Lung (tissue), 12 donors: ENCODE measurements around the gene SLCO4C1. TPM values are rescaled to one million over a fixed set of nuclear protein-coding genes. Genes with fewer than 3 reads are reported as not detected.
A peak's percentile ranks its signal among the peaks of the same experiment; 100 is the strongest.

Experiments used
- ATAC-seq: fragments of 200-7000 bp; cut with Tn5 transposase; one replicate; pipeline ENCODE4 v1.9.1; 2020; ENCODE audit warnings: moderate number of reproducible peaks; ENCODE audit not compliant: insufficient read depth, low FRiP score
- DNase-seq, 3 donors: peaks; one replicate each; pipeline ENCODE4 v3.0.0-alpha.2; 2013 to 2017
- H3K27ac ChIP-seq, 2 donors: one replicate each; pipeline ENCODE4 v1.5.1; 2013; ENCODE audit warnings: mild to moderate bottlenecking in 2 of 2, moderate library complexity in 2 of 2, control low read depth in 1 of 2, inconsistent platforms in 1 of 2, low read depth in 1 of 2, low read length in 1 of 2
- H3K27me3 ChIP-seq, 3 donors: one replicate each; pipeline ENCODE4 v1.5.1; 2013; ENCODE audit warnings: low read length in 2 of 3; ENCODE audit not compliant: control insufficient read depth in 3 of 3, insufficient read depth in 3 of 3
- H3K36me3 ChIP-seq, 4 donors: one replicate each; pipeline ENCODE4 v1.5.1; 2013; ENCODE audit warnings: low read length in 4 of 4, mild to moderate bottlenecking in 1 of 4, moderate library complexity in 1 of 4; ENCODE audit not compliant: control insufficient read depth in 4 of 4, insufficient read depth in 4 of 4
- H3K4me1 ChIP-seq, 5 donors: one replicate each; pipeline ENCODE4 v1.5.1; 2013; ENCODE audit warnings: low read length in 5 of 5, mild to moderate bottlenecking in 2 of 5, moderate library complexity in 1 of 5; ENCODE audit not compliant: control insufficient read depth in 5 of 5, insufficient read depth in 5 of 5
- H3K4me3 ChIP-seq: one replicate; pipeline ENCODE4 v1.5.1; 2013; ENCODE audit warnings: mild to moderate bottlenecking, control low read depth, moderate library complexity
- H3K9ac ChIP-seq, 2 donors: one replicate each; pipeline ENCODE4 v1.5.1; 2013; ENCODE audit warnings: low read length in 2 of 2, control low read depth in 1 of 2; ENCODE audit not compliant: insufficient read depth in 1 of 2
- H3K9me3 ChIP-seq, 4 donors: one replicate each; pipeline ENCODE4 v1.5.1; 2013; ENCODE audit warnings: low read length in 3 of 4, mild to moderate bottlenecking in 1 of 4, moderate library complexity in 1 of 4; ENCODE audit not compliant: control insufficient read depth in 4 of 4, insufficient read depth in 3 of 4
- WGBS, 2 donors: extraction: QIAGEN DNeasy Blood & Tissue Kit; methylation state at CpG; one replicate each; pipeline ENCODE4 v1.1.7; 2013; 5-methylcytosine and 5-hydroxymethylcytosine counted together
- polyA plus RNA-seq, 2 donors: library from polyadenylated mRNA; stranded (reverse); fragments of 200-250 nt; gene quantifications; one replicate each; pipeline ENCODE4 v1.2.1, GENCODE V29; 2013
- total RNA-seq, 2 donors: library from RNA; depleted of rRNA in 1 of 2; stranded (reverse); fragments of >200 nt in 1 of 2; gene quantifications; one replicate each; pipeline ENCODE4 v1.2.1, GENCODE V29; 2014 to 2021
- TF ChIP-seq, protein P1 (sequence below): IDR thresholded peaks from 2 replicates; pipeline ENCODE4 v1.5.1; 2012; ENCODE audit warnings: mild to moderate bottlenecking; ENCODE audit errors: control extremely low read depth, extremely low read depth
- donor health status: control.
- donor health status: control.
- donor health status: Bipolar disorder and iron deficiency.
- donor health status: healthy.
- donor health status: DM: yes; HTN: yes; CAD: no.

SLCO4C1 gene
- total and polyA plus RNA-seq, 4 donors = 3.8 to 26.5 (median 11.6) TPM

DNA sequence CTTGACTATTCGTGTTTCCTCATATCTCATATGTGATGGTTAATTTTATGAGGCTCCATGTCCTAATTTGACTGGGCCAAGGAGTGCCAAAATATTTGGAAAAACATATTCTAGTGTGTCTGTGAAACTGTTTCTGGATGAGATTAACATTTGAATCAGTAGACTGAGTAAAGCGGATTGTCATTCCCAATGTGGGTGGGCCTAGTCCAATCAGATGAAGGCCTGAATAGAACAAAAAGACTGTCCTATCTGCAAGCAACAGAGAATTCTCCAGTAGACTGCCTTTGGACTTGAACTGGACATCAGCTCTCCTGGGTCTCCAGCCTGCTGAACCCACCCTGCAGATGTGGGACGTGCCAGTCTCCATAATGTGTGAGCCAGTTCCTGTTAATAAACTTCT lies 13.5 kb upstream of the SLCO4C1 start:
- 93 to 94% methylated on average over 3 of the region's 3 CpGs for WGBS, 2 donors
- H3K4me1 ChIP-seq = peaks cover 0 to 3% (median 0%) of the 10 kb centered on the region in 5 donors

DNA sequence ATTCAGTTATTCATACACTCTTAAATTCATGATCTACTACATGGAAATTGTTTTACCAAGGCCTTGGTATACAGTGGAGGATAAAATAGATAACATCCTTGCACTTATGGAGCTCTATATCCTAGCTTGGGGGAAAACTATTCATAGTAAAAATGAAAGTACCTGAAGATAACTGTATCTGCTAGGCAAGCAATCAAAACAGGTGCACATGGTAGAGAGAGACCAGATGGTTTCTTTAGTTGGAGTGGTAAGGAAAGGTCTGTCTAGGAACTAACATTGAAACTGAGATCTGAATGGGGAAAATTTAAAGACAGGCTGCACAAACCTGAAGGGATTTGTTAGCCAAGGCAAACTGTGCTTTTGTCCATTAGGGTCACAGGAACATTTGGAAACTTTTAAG lies 11.1 kb upstream of the SLCO4C1 start:
- no peaks in the 10 kb centered on the region for H3K4me1 ChIP-seq
- H3K27ac ChIP-seq = no peak overlapping the region
- no peak for DNase-seq
- no peaks in the 10 kb centered on the region for H3K27me3 ChIP-seq
- no peak for ATAC-seq
- TF ChIP-seq, protein P1, sequence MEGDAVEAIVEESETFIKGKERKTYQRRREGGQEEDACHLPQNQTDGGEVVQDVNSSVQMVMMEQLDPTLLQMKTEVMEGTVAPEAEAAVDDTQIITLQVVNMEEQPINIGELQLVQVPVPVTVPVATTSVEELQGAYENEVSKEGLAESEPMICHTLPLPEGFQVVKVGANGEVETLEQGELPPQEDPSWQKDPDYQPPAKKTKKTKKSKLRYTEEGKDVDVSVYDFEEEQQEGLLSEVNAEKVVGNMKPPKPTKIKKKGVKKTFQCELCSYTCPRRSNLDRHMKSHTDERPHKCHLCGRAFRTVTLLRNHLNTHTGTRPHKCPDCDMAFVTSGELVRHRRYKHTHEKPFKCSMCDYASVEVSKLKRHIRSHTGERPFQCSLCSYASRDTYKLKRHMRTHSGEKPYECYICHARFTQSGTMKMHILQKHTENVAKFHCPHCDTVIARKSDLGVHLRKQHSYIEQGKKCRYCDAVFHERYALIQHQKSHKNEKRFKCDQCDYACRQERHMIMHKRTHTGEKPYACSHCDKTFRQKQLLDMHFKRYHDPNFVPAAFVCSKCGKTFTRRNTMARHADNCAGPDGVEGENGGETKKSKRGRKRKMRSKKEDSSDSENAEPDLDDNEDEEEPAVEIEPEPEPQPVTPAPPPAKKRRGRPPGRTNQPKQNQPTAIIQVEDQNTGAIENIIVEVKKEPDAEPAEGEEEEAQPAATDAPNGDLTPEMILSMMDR = no peak
- H3K4me3 ChIP-seq = no peak overlapping the region
- no peak overlapping the region for H3K9ac ChIP-seq
- H3K36me3 ChIP-seq = no peaks in the 10 kb centered on the region
- no peaks in the 10 kb centered on the region for H3K9me3 ChIP-seq

More for the DNA sequence above, 13.5 kb upstream of the SLCO4C1 start:
- H3K9ac ChIP-seq = no peak overlapping the region
- no peaks in the 10 kb centered on the region for H3K27me3 ChIP-seq
- no peaks in the 10 kb centered on the region for H3K36me3 ChIP-seq
- DNase-seq (no peak), ATAC-seq (no peak)
- no peak overlapping the region for H3K27ac ChIP-seq
- TF ChIP-seq, protein P1 = no peak
- H3K9me3 ChIP-seq = peaks cover 0 to 2% (median 0%) of the 10 kb centered on the region in 4 donors
- H3K4me3 ChIP-seq = no peak overlapping the region

DNA sequence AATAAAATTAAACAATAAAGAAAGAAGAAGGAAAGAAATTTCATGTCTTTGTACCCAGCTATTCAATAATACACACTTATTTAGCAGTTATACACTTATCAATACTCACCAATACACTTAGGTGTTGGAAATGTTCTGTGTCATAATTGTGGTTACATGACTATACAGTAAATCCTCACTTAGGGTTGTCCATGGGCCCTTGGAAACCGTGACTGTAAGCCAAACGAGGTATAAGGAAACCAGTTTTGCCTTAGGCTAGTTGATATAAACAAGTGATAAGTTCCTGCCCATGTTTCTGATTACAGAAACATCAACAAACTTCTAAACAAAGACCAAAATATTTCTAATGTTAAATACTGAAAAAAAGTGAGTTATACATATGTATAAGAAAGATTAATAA lies 10.0 kb upstream of the SLCO4C1 start:
- H3K4me1 ChIP-seq = no peaks in the 10 kb centered on the region
- no peak overlapping the region for H3K9ac ChIP-seq
- no peak overlapping the region for H3K27ac ChIP-seq
- H3K36me3 ChIP-seq = no peaks in the 10 kb centered on the region
- no peak for DNase-seq
- no peaks in the 10 kb centered on the region for H3K9me3 ChIP-seq
- ATAC-seq = no peak
- no peaks in the 10 kb centered on the region for H3K27me3 ChIP-seq
- 41 to 69% methylated on average over 2 of the region's 2 CpGs for WGBS, 2 donors
- TF ChIP-seq, protein P1 = no peak
- H3K4me3 ChIP-seq = no peak overlapping the region

DNA sequence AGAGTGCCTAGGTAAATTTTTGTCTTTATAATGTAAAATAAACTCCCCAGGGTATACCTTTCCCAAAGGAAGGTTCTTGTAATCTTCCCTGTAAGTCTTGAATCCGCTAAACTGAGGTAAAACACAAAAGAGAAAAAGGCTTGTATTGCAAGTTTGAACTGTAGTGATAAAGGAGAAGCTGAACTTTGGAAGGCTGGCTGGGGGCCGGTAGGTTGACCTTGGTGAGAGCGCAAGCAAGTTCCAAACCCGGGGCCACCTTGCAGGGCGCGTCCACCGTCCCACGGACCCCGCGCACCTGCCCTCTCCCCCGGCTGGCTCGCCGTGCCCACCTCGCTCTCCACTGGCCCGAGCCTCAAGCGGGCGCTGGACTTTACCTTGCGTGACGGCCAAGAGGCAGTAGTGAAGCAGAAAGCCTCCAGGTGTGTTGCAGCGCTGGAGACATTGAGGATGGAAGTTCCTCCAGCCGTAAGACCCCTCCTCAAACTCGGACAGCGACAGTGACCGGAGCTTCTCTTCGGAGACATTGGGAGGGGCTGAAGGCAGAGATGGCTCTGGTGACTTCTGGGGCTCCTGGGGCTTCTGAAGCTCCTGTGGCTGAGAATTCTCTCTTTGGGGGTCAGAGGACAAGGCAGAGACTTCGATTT lies 428 bp downstream of the SLCO4C1 start:
- H3K4me1 ChIP-seq = peaks cover 0 to 7% (median 3%) of the 10 kb centered on the region in 5 donors
- peak; percentile 2 for ATAC-seq
- H3K4me3 ChIP-seq = peak overlapping the region; percentile 65
- DNase-seq = no peak
- H3K9me3 ChIP-seq = no peaks in the 10 kb centered on the region
- TF ChIP-seq, protein P1 = no peak
- peak overlapping the region in 1 of 2 donors; percentile 76 for H3K27ac ChIP-seq
- H3K36me3 ChIP-seq = no peaks in the 10 kb centered on the region
- WGBS, 2 donors = 3 to 6% methylated on average over 26 of the region's 26 CpGs
- peaks cover 0 to 7% (median 0%) of the 10 kb centered on the region in 3 donors for H3K27me3 ChIP-seq
- peak overlapping the region in 1 of 2 donors; percentile 53 for H3K9ac ChIP-seq
